HEK293 (cell line): ENCODE data around the gene PARL.

Source experiments
- CTCF ChIA-PET: fragments of 350-600 bp; formaldehyde crosslinking; extraction: SDS; loops from one replicate; lab custom pipeline; 2021; ENCODE audit warnings: antibody characterized with exemption; lab: Yijun Ruan, JAX
- POLR2A ChIA-PET: fragments of 300-600 bp; formaldehyde crosslinking; extraction: SDS; loops from one replicate; lab custom pipeline; 2020; ENCODE audit warnings: antibody characterized with exemption, inconsistent platforms; lab: Yijun Ruan, JAX
- H3K27ac ChIP-seq: fragments of 200-500 bp; sonication (Bioruptor generic); 2 replicates; pipeline ENCODE4 v1.5.1; 2014; ENCODE audit warnings: low read depth, low read length, control low read depth, inconsistent platforms; ENCODE audit errors: extremely low read depth
- H3K36me3 ChIP-seq, 2 experiments: fragments of 200-500 bp in 1 of 2; sonication (Bioruptor generic) in 1 of 2; 1 replicate in 1 of 2; 2 replicates in 1 of 2; pipeline ENCODE4 v1.5.1; 2014 to 2017; ENCODE audit warnings: inconsistent platforms in 2 of 2, low read length in 2 of 2; ENCODE audit not compliant: control insufficient read depth in 2 of 2, insufficient read depth in 1 of 2
- H3K4me1 ChIP-seq: fragments of 200-500 bp; sonication (Bioruptor generic); 2 replicates; pipeline ENCODE4 v1.5.1; 2014; ENCODE audit warnings: mild to moderate bottlenecking, low read length, inconsistent platforms; ENCODE audit not compliant: control insufficient read depth, insufficient read depth
- H3K4me3 ChIP-seq: 2 replicates; pipeline ENCODE4 v1.5.1; 2011; ENCODE audit warnings: low read depth, mild to moderate bottlenecking, control low read depth, low read length, moderate library complexity
- H3K9me3 ChIP-seq: fragments of 200-500 bp; sonication (Bioruptor generic); 2 replicates; pipeline ENCODE4 v1.5.1; 2014; ENCODE audit warnings: low read depth, low read length, inconsistent platforms; ENCODE audit not compliant: control insufficient read depth, insufficient read depth
- FEZF1 ChIP-seq: fragments of 450-650 bp; formaldehyde crosslinking; IDR thresholded peaks from 2 replicates; pipeline ENCODE4 v1.5.1; 2016; ENCODE audit warnings: missing biosample characterization, missing genetic modification characterization
- TRIM28 ChIP-seq: IDR thresholded peaks from 2 replicates; pipeline ENCODE4 v1.6.1; 2011; ENCODE audit warnings: low read length, control low read depth, borderline replicate concordance
- ZBTB7A ChIP-seq: fragments of 450-650 bp; formaldehyde crosslinking; IDR thresholded peaks from 2 replicates; pipeline ENCODE4 v1.5.1; 2016; ENCODE audit warnings: low read depth, missing biosample characterization, missing genetic modification characterization
- ZEB2 ChIP-seq: fragments of 450-650 bp; formaldehyde crosslinking; IDR thresholded peaks from 2 replicates; pipeline ENCODE4 v1.5.1; 2016; ENCODE audit warnings: missing biosample characterization, missing genetic modification characterization
- ZNF10 ChIP-seq: fragments of 450-650 bp; formaldehyde crosslinking; IDR thresholded peaks from 2 replicates; pipeline ENCODE4 v1.5.1; 2017; ENCODE audit warnings: missing biosample characterization, missing genetic modification characterization
- ZNF132 ChIP-seq: fragments of 450-650 bp; formaldehyde crosslinking; IDR thresholded peaks from 2 replicates; pipeline ENCODE4 v1.5.1; 2017; ENCODE audit warnings: missing biosample characterization, missing genetic modification characterization, borderline replicate concordance
- ZNF140 ChIP-seq: fragments of 450-650 bp; formaldehyde crosslinking; IDR thresholded peaks from 2 replicates; pipeline ENCODE4 v1.5.1; 2016; ENCODE audit warnings: missing biosample characterization, missing genetic modification characterization
- ZNF169 ChIP-seq: fragments of 450-650 bp; formaldehyde crosslinking; IDR thresholded peaks from 2 replicates; pipeline ENCODE4 v1.5.1; 2016; ENCODE audit warnings: missing biosample characterization, missing genetic modification characterization
- ZNF184 ChIP-seq: fragments of 450-650 bp; IDR thresholded peaks from 2 replicates; pipeline ENCODE4 v1.5.1; 2018; ENCODE audit warnings: missing biosample characterization, mild to moderate bottlenecking, missing genetic modification characterization
- ZNF274 ChIP-seq, 2 experiments: fragments of 200-500 bp in 1 of 2; fragments of 450-650 bp in 1 of 2; sonication (Bioruptor generic) in 1 of 2; formaldehyde crosslinking in 1 of 2; IDR thresholded peaks; 2 replicates each; pipeline versions ENCODE4 v1.5.1 to v1.6.1; 2014 to 2016; ENCODE audit warnings: borderline replicate concordance in 1 of 2, inconsistent platforms in 1 of 2, low read length in 1 of 2, missing biosample characterization in 1 of 2, missing genetic modification characterization in 1 of 2
- ZNF391 ChIP-seq: fragments of 450-650 bp; formaldehyde crosslinking; IDR thresholded peaks from 2 replicates; pipeline ENCODE4 v1.5.1; 2016; ENCODE audit warnings: low read depth, missing biosample characterization, missing genetic modification characterization, borderline replicate concordance
- ZNF488 ChIP-seq: fragments of 450-650 bp; formaldehyde crosslinking; IDR thresholded peaks from 2 replicates; pipeline ENCODE4 v1.5.1; 2016; ENCODE audit warnings: missing biosample characterization, missing genetic modification characterization
- ZNF513 ChIP-seq: fragments of 450-650 bp; IDR thresholded peaks from 2 replicates; pipeline ENCODE4 v1.5.1; 2018; ENCODE audit warnings: missing biosample characterization, missing genetic modification characterization
- ZNF529 ChIP-seq: fragments of 450-650 bp; formaldehyde crosslinking; IDR thresholded peaks from 2 replicates; pipeline ENCODE4 v1.5.1; 2017; ENCODE audit warnings: missing genetic modification characterization, missing biosample characterization; ENCODE audit not compliant: insufficient replicate concordance
- ZNF544 ChIP-seq: fragments of 450-650 bp; formaldehyde crosslinking; IDR thresholded peaks from 2 replicates; pipeline ENCODE4 v1.5.0; 2017; ENCODE audit warnings: missing biosample characterization, missing genetic modification characterization
- ZNF600 ChIP-seq: fragments of 450-650 bp; formaldehyde crosslinking; IDR thresholded peaks from 2 replicates; pipeline ENCODE4 v1.5.1; 2016; ENCODE audit warnings: missing biosample characterization, missing genetic modification characterization
- ZNF610 ChIP-seq: fragments of 450-650 bp; formaldehyde crosslinking; IDR thresholded peaks from 2 replicates; pipeline ENCODE4 v1.5.1; 2016; ENCODE audit warnings: missing biosample characterization, missing genetic modification characterization, borderline replicate concordance
- ZNF624 ChIP-seq: fragments of 450-650 bp; formaldehyde crosslinking; IDR thresholded peaks from 2 replicates; pipeline ENCODE4 v1.5.1; 2017; ENCODE audit warnings: missing biosample characterization, missing genetic modification characterization
- ZNF658 ChIP-seq: fragments of 450-650 bp; formaldehyde crosslinking; IDR thresholded peaks from 2 replicates; pipeline ENCODE4; 2016; ENCODE audit warnings: missing biosample characterization, missing genetic modification characterization
- ZNF677 ChIP-seq: fragments of 450-650 bp; IDR thresholded peaks from 2 replicates; pipeline ENCODE4 v1.5.0; 2018; ENCODE audit warnings: missing biosample characterization, mild to moderate bottlenecking, missing genetic modification characterization, moderate library complexity
- ZNF701 ChIP-seq: fragments of 450-650 bp; formaldehyde crosslinking; IDR thresholded peaks from 2 replicates; pipeline ENCODE4 v1.5.1; 2016; ENCODE audit warnings: missing biosample characterization, missing genetic modification characterization
- ZNF704 ChIP-seq: fragments of 450-650 bp; formaldehyde crosslinking; IDR thresholded peaks from 2 replicates; pipeline ENCODE4 v1.5.1; 2016; ENCODE audit warnings: missing biosample characterization, missing genetic modification characterization
- ZSCAN18 ChIP-seq: fragments of 450-650 bp; formaldehyde crosslinking; IDR thresholded peaks from 2 replicates; pipeline ENCODE4 v1.5.1; 2016; ENCODE audit warnings: missing biosample characterization, missing genetic modification characterization

The PARL gene

GRCh38 chr3:183927059-183927458 lies 42.4 kb upstream of the PARL start:
- peaks cover 0 to 51% of the 10 kb centered on the region in 2 experiments; a peak in 2 of 3 replicates for H3K36me3 ChIP-seq
- no peak overlapping the region for H3K27ac ChIP-seq
- no peaks in the 10 kb centered on the region for H3K9me3 ChIP-seq
- ChIA-PET POLR2A (no interaction called here), CTCF (interaction anchor here (0.6 kb wide), 1 partner anchor 803 kb away, joined by 3 read pairs; no protein-coding TSS in a partner anchor)
- no peak overlapping the region for H3K4me3 ChIP-seq
- H3K4me1 ChIP-seq, result no peaks in the 10 kb centered on the region
- TF ChIP-seq ZBTB7A (tag by site-specific recombination), result no peak
- TF ChIP-seq ZNF274 (IDR thresholded peaks at IDR 0.05; ENCODE audit: low read length), result no peak
- TF ChIP-seq ZNF274 (tag by site-specific recombination; IDR thresholded peaks at IDR 0.05; ENCODE audit: borderline replicate concordance), result no peak
- TF ChIP-seq ZSCAN18 (tag by site-specific recombination), result no peak
- TF ChIP-seq ZNF184 (tag by site-specific recombination), result no peak
- TF ChIP-seq ZNF544 (tag by site-specific recombination), result no peak
- TF ChIP-seq ZNF658 (tag by site-specific recombination), result no peak

- ChIA-PET CTCF (interaction anchor here (0.6 to 1.0 kb wide), 2 partner anchors 14 to 21 kb away, joined by 3 to 5 read pairs; no protein-coding TSS in a partner anchor), POLR2A (interaction anchor here (0.7 kb wide), 1 partner anchor 606 kb away, joined by 3 read pairs; no protein-coding TSS in a partner anchor)
- TF ChIP-seq ZNF701 (tag by site-specific recombination), result no peak
- TF ChIP-seq ZNF10, result no peak
- Histone ChIP-seq H3K9me3 (no peaks in the 10 kb centered on the region), H3K27ac (no peak overlapping the region), H3K36me3 (peaks cover 0 to 58% of the 10 kb centered on the region in 2 experiments; a peak in 2 of 3 replicates), H3K4me3 (no peak overlapping the region), H3K4me1 (no peaks in the 10 kb centered on the region)
Measured at GRCh38 chr3:183924956-183925355, 40.3 kb upstream of the PARL start.

- ChIA-PET CTCF (interaction anchor here (0.6 to 1.0 kb wide), 2 partner anchors 14 to 20 kb away, joined by 3 to 5 read pairs; no protein-coding TSS in a partner anchor), POLR2A (no interaction called here)
- Histone ChIP-seq H3K4me1 (no peaks in the 10 kb centered on the region), H3K27ac (no peak overlapping the region), H3K4me3 (no peak overlapping the region), H3K9me3 (no peaks in the 10 kb centered on the region), H3K36me3 (peaks cover 0 to 62% of the 10 kb centered on the region in 2 experiments; a peak in 2 of 3 replicates)
- TF ChIP-seq ZNF610 (no peak), ZNF677 (no peak), ZNF184 (tag by site-specific recombination) (no peak), ZNF391 (tag by site-specific recombination) (no peak), ZEB2 (tag by site-specific recombination) (no peak), ZNF529 (tag by site-specific recombination) (no peak), ZNF132 (tag by site-specific recombination) (no peak), ZNF624 (no peak), ZNF704 (tag by site-specific recombination) (no peak), ZNF488 (tag by site-specific recombination) (no peak), ZNF169 (tag by site-specific recombination) (no peak), FEZF1 (tag by site-specific recombination) (no peak), ZNF600 (tag by site-specific recombination) (no peak), ZNF513 (no peak), ZNF140 (tag by site-specific recombination) (no peak), TRIM28 (no peak)
Measured at GRCh38 chr3:183924543-183924942, 39.9 kb upstream of the PARL start.
